Measurements from ENCODE around the gene DLAT.
"Not testable (repeated sequence)": the region's sequence is repeated elsewhere in the genome, so short reads cannot be mapped to it uniquely, and the experiment has no call there.

Gene DLAT

GRCh38 chr11:112095302-112095701 is 70.1 kb downstream of the DLAT start:
- not testable (repeated sequence) for H3K27ac ChIP-seq (ENCODE audit: low read depth, low read length)
- H3K36me3 ChIP-seq (ENCODE audit: insufficient read depth, low read length): peaks cover 61% of the 10 kb centered on the region

GRCh38 chr11:112096194-112096593 is 71.0 kb downstream of the DLAT start:
- Histone ChIP-seq H3K4me3 (ENCODE audit: low read length) (no peak overlapping the region), H3K27me3 (ENCODE audit: insufficient read depth, low read length) (no peaks in the 10 kb centered on the region)

More at GRCh38 chr11:112095302-112095701, 70.1 kb downstream of the DLAT start:
- H3K4me3 ChIP-seq (ENCODE audit: low read length); H3K4me1 ChIP-seq (ENCODE audit: insufficient read depth, low read length); H3K9ac ChIP-seq (ENCODE audit: low read depth, low read length); H3K9me3 ChIP-seq (ENCODE audit: insufficient read depth, low read depth, low read length); H3K27me3 ChIP-seq (ENCODE audit: insufficient read depth, low read length): not testable (repeated sequence)
- 100% methylated on average over 1 of the region's 2 CpGs for WGBS

GRCh38 chr11:112097734-112098528 is 72.7 kb downstream of the DLAT start:
- H3K36me3 ChIP-seq (ENCODE audit: insufficient read depth, low read length): peaks cover 34% of the 10 kb centered on the region
- WGBS: 95% methylated on average over 11 of the region's 11 CpGs
- no peak overlapping the region for H3K27ac ChIP-seq (ENCODE audit: low read depth, low read length)
- H3K9me3 ChIP-seq (ENCODE audit: insufficient read depth, low read depth, low read length): no peaks in the 10 kb centered on the region
- H3K4me3 ChIP-seq (ENCODE audit: low read length): no peak overlapping the region
- H3K27me3 ChIP-seq (ENCODE audit: insufficient read depth, low read length): no peaks in the 10 kb centered on the region
- H3K4me1 ChIP-seq (ENCODE audit: insufficient read depth, low read length): no peaks in the 10 kb centered on the region
- no peak overlapping the region for H3K9ac ChIP-seq (ENCODE audit: low read depth, low read length)

More at GRCh38 chr11:112096194-112096593, 71.0 kb downstream of the DLAT start:
- Histone ChIP-seq H3K27ac (ENCODE audit: low read depth, low read length) (no peak overlapping the region), H3K36me3 (ENCODE audit: insufficient read depth, low read length) (peaks cover 52% of the 10 kb centered on the region), H3K9me3 (ENCODE audit: insufficient read depth, low read depth, low read length) (no peaks in the 10 kb centered on the region), H3K4me1 (ENCODE audit: insufficient read depth, low read length) (no peaks in the 10 kb centered on the region), H3K9ac (ENCODE audit: low read depth, low read length) (no peak overlapping the region)

GRCh38 chr11:112100462-112100861 is 75.3 kb downstream of the DLAT start:
- Histone ChIP-seq H3K4me3 (ENCODE audit: low read length) (no peak overlapping the region), H3K9me3 (ENCODE audit: insufficient read depth, low read depth, low read length) (no peaks in the 10 kb centered on the region), H3K36me3 (ENCODE audit: insufficient read depth, low read length) (peaks cover 14% of the 10 kb centered on the region), H3K4me1 (ENCODE audit: insufficient read depth, low read length) (no peaks in the 10 kb centered on the region), H3K9ac (ENCODE audit: low read depth, low read length) (no peak overlapping the region), H3K27ac (ENCODE audit: low read depth, low read length) (no peak overlapping the region), H3K27me3 (ENCODE audit: insufficient read depth, low read length) (no peaks in the 10 kb centered on the region)
- WGBS: 86% methylated on average over 2 of the region's 2 CpGs

- Histone ChIP-seq H3K27me3 (ENCODE audit: insufficient read depth, low read length) (no peaks in the 10 kb centered on the region), H3K9ac (ENCODE audit: low read depth, low read length) (no peak overlapping the region), H3K4me3 (ENCODE audit: low read length) (no peak overlapping the region), H3K36me3 (ENCODE audit: insufficient read depth, low read length) (no peaks in the 10 kb centered on the region), H3K27ac (ENCODE audit: low read depth, low read length) (no peak overlapping the region), H3K9me3 (ENCODE audit: insufficient read depth, low read depth, low read length) (no peaks in the 10 kb centered on the region), H3K4me1 (ENCODE audit: insufficient read depth, low read length) (no peaks in the 10 kb centered on the region)
- WGBS: 92% methylated on average over 6 of the region's 6 CpGs
Observed at GRCh38 chr11:112103446-112103845, 78.2 kb downstream of the DLAT start.

- Histone ChIP-seq H3K4me3 (ENCODE audit: low read length) (no peak overlapping the region), H3K27ac (ENCODE audit: low read depth, low read length) (no peak overlapping the region), H3K4me1 (ENCODE audit: insufficient read depth, low read length) (no peaks in the 10 kb centered on the region), H3K36me3 (ENCODE audit: insufficient read depth, low read length) (no peaks in the 10 kb centered on the region), H3K27me3 (ENCODE audit: insufficient read depth, low read length) (no peaks in the 10 kb centered on the region), H3K9ac (ENCODE audit: low read depth, low read length) (no peak overlapping the region), H3K9me3 (ENCODE audit: insufficient read depth, low read depth, low read length) (no peaks in the 10 kb centered on the region)
- 96% methylated on average over 8 of the region's 8 CpGs for WGBS
Observed at GRCh38 chr11:112106070-112106469, 80.9 kb downstream of the DLAT start.

All from HUES64 (cell line).